NB4 (cell line): ENCODE data around the gene P2RY2.

Experiments
- POLR2A ChIP-seq: IDR thresholded peaks from 2 replicates; pipeline ENCODE4 v1.6.1; 2011; ENCODE audit warnings: mild to moderate bottlenecking; ENCODE audit not compliant: insufficient read length; ENCODE audit errors: extremely low read depth
- TF ChIP-seq, protein P1 (sequence below): IDR thresholded peaks from one replicate; pipeline ENCODE4 v1.5.1; 2012; ENCODE audit warnings: low read depth, low read length
- TF ChIP-seq, protein P2 (sequence below): IDR thresholded peaks from 2 replicates; pipeline ENCODE4 v1.6.1; 2011; ENCODE audit warnings: low read depth, low read length

DNA sequence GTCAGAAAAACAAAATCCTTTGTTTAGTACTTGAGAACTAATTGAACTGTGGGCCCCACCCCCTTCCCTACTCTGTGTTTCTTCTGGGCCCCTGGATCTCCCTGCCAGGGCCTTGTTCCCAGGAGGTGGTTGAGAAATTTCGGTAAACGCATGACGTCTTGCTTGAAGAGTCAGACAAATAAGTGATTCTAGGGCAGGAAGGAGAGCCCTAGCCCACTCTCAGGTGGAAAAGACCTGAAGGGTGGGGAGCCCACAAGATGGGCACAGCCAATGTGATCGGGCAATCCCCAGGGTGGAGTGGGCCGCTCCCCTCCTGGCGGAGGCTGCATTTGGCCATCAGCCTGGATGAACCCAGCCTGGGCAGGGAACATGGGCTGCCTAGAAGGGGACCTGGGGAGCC lies 16.8 kb upstream of the P2RY2 start:
- TF ChIP-seq, protein P1, sequence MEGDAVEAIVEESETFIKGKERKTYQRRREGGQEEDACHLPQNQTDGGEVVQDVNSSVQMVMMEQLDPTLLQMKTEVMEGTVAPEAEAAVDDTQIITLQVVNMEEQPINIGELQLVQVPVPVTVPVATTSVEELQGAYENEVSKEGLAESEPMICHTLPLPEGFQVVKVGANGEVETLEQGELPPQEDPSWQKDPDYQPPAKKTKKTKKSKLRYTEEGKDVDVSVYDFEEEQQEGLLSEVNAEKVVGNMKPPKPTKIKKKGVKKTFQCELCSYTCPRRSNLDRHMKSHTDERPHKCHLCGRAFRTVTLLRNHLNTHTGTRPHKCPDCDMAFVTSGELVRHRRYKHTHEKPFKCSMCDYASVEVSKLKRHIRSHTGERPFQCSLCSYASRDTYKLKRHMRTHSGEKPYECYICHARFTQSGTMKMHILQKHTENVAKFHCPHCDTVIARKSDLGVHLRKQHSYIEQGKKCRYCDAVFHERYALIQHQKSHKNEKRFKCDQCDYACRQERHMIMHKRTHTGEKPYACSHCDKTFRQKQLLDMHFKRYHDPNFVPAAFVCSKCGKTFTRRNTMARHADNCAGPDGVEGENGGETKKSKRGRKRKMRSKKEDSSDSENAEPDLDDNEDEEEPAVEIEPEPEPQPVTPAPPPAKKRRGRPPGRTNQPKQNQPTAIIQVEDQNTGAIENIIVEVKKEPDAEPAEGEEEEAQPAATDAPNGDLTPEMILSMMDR, result no peak
- TF ChIP-seq POLR2A, result no peak
- TF ChIP-seq, protein P2, sequence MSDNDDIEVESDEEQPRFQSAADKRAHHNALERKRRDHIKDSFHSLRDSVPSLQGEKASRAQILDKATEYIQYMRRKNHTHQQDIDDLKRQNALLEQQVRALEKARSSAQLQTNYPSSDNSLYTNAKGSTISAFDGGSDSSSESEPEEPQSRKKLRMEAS, result no peak
